ENCODE results near the gene GPS1.
"Not testable (repeated sequence)": the region's sequence is repeated elsewhere in the genome, so short reads cannot be mapped to it uniquely, and the experiment has no call there.

The GPS1 gene

GRCh38 chr17:82028966-82029365, 22.7 kb upstream of the GPS1 start:
- DNase-seq (ENCODE audit: low read depth): no peak

- DNase-seq (ENCODE audit: low read depth): no peak
These were observed 22.3 kb upstream of the GPS1 start for GRCh38 chr17:82029391-82029790.

GRCh38 chr17:82029990-82030469, 21.7 kb upstream of the GPS1 start:
- DNase-seq (ENCODE audit: low read depth): no peak

GRCh38 chr17:82030470-82031302, 21.0 kb upstream of the GPS1 start:
- DNase-seq (ENCODE audit: low read depth): peak; percentile 83

GRCh38 chr17:82031303-82031884, 20.3 kb upstream of the GPS1 start, which contains the start of gene RAC3:
TSS of gene RAC3 (plus strand) at chr17:82031678. CDS start at chr17:82031762, 84 bp downstream.
- DNase-seq (ENCODE audit: low read depth): peak; percentile 31

- no peak for DNase-seq (ENCODE audit: low read depth)
These were observed 19.6 kb upstream of the GPS1 start for GRCh38 chr17:82031885-82032627.

- no peak for DNase-seq (ENCODE audit: low read depth)
These were observed 18.2 kb upstream of the GPS1 start for GRCh38 chr17:82033359-82034085.

- no peak for DNase-seq (ENCODE audit: low read depth)
These were observed 17.2 kb upstream of the GPS1 start for GRCh38 chr17:82034371-82035011.

- DNase-seq (ENCODE audit: low read depth): no peak
These were observed 16.2 kb upstream of the GPS1 start for GRCh38 chr17:82035488-82035887.

- DNase-seq (ENCODE audit: low read depth): no peak
These were observed 15.6 kb upstream of the GPS1 start for GRCh38 chr17:82035956-82036633.

GRCh38 chr17:82036634-82037091, 15.0 kb upstream of the GPS1 start:
- no peak for DNase-seq (ENCODE audit: low read depth)

- peak; percentile 96 for DNase-seq (ENCODE audit: low read depth)
These were observed 14.4 kb upstream of the GPS1 start, which contains the start of gene DCXR for GRCh38 chr17:82037092-82037888. TSS of gene DCXR (minus strand) at chr17:82037697. CDS start at chr17:82037682, 15 bp downstream.

GRCh38 chr17:82037889-82038195, 13.9 kb upstream of the GPS1 start:
- DNase-seq (ENCODE audit: low read depth): no peak

- DNase-seq (ENCODE audit: low read depth): not testable (repeated sequence)
These were observed 12.8 kb upstream of the GPS1 start for GRCh38 chr17:82038796-82039409.

- no peak for DNase-seq (ENCODE audit: low read depth)
These were observed 11.9 kb upstream of the GPS1 start for GRCh38 chr17:82039695-82040299.

GRCh38 chr17:82041144-82041814, 10.4 kb upstream of the GPS1 start:
- DNase-seq (ENCODE audit: low read depth): no peak

- DNase-seq (ENCODE audit: low read depth): no peak
These were observed 9.0 kb upstream of the GPS1 start for GRCh38 chr17:82042649-82043048.

GRCh38 chr17:82043507-82043906, 8.2 kb upstream of the GPS1 start:
- no peak for DNase-seq (ENCODE audit: low read depth)

Measured in EH (cell line).